H54 (cell line): ENCODE measurements around the gene CACNA1C.
"Not testable (repeated sequence)": the region's sequence is repeated elsewhere in the genome, so short reads cannot be mapped to it uniquely, and the experiment has no call there.

Source experiments
- DNase-seq: peaks from one replicate; pipeline ENCODE4 v3.0.0; 2011; ENCODE audit warnings: low spot score, mixed read lengths; ENCODE audit not compliant: insufficient read length
- FAIRE-seq: peaks from 3 replicates; lab custom pipeline; 2011; peaks lifted over from hg19 to GRCh38; lab: Jason Lieb, UNC
- POLR2A ChIP-seq: IDR thresholded peaks from 2 replicates; pipeline ENCODE4 v1.6.1; 2011; ENCODE audit warnings: low read depth, mild to moderate bottlenecking, low read length

The CACNA1C gene

DNA sequence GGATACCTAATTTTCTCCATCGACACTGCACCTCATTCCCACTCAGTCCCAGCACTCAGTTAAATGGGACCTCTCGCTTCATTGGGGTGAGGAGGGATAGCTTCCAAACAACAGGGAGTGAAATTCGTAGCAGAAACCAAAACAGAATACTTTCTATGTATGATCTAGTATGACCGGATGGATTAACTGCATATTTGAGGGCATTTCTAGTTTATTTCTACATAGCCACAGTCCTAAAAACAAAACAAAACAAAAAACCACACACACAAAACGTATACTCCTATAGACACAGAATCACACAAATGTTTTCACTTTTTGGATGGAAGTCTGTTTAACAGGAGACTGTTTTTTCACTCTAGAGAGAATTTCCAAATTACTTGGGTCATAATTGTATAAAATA lies 434.5 kb downstream of the CACNA1C start:
- no peak for TF ChIP-seq POLR2A
- no peak for FAIRE-seq
- no peak for DNase-seq

DNA sequence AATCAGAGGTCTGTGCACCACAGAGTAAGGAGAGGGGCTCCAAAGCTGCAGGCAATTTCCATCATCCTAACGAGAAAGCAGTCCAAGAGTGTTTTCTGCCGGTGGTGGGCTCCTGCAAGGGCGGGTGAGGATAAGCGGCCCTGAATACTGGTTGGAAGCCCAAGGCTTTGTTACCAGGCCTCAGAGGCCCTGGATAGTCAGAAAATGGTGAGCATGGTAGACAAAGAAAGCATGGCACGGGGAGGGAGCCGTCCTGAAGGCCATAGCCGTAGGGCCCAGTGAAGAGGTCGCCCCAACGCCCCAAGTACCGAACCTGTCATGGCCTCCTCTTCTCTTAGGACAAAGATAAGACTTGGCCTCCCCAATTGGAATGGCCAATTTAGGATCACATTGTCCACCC lies 435.3 kb downstream of the CACNA1C start:
- no peak for DNase-seq
- no peak for TF ChIP-seq POLR2A
- FAIRE-seq, result no peak

DNA sequence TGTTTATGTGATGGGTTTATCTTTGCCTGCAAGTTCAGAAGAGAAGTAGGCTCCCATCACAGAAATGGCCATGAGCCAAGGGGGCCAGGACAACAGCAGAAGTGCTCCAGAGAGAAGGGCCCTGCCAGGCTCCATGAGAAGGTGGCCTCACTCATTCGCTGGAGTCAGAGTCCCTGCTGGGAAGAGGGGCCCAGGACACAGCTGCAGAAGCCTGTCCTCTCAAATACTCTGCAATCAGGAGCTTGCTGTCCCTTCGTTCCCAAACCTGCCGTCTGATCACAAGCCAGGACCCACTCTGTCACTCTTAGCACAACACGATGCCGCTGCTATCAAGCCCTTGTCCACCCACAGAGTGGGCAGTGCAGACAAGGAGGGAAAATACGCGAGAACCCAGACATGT lies 435.8 kb downstream of the CACNA1C start:
- no peak for TF ChIP-seq POLR2A
- DNase-seq, result no peak
- no peak for FAIRE-seq

DNA sequence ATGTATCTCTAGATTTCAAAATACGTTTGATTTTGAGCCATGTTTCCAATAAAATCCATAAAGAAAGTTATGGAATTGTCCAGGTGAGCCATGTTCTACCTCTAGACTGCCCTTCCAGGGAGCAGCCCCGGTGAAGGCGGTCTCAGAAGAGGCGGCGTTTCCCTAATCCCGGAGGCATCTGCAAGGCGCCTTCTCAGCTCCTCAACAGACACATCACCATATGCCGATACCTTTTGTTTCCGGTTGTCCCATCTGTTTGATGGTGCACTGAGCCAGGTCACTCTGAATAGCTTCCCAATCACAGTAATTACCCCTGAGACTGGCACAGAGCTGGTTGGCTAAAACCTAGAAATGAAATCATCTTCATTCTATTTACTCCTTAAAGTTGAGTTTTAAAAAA lies 436.5 kb downstream of the CACNA1C start:
- FAIRE-seq (no peak), DNase-seq (no peak)
- TF ChIP-seq POLR2A, result no peak

DNA sequence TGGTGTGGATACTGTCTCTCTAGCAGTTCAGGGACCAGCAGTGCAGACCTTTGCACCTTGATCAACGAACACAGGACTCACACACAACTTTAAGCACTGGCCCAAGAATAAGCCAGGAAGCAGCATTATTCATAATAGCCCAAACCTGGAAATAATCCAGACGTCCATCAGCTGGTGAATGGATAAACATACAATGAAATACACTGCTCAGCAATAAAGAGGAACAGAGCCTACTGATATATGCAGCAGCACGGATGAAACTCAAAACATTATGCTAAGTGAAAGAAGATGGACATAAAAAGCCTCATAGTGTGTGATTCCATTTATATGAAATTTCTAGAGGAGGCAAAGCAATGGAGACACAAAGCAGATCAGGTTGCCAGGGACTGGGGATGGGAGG lies 438.0 kb downstream of the CACNA1C start:
- no peak for TF ChIP-seq POLR2A
- no peak for FAIRE-seq
- no peak for DNase-seq

DNA sequence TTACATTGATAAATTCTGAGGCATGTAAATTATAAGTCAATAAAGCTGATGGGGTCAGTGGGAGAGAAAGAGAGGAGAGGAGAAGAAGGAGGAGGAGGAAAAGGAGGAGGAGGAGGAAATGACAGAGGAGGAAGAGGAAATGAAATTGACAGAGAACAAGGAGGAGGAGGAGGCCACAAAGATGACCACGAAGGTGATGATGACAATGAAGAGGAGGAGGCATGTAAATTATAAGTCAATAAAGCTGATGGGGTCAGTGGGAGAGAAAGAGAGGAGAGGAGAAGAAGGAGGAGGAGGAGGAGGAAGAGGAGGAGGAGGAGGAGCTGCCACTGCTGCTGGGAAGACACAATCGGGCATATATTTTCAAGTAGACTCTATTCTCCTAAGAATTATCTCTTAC lies 438.6 kb downstream of the CACNA1C start:
- not testable (repeated sequence) for DNase-seq, FAIRE-seq

DNA sequence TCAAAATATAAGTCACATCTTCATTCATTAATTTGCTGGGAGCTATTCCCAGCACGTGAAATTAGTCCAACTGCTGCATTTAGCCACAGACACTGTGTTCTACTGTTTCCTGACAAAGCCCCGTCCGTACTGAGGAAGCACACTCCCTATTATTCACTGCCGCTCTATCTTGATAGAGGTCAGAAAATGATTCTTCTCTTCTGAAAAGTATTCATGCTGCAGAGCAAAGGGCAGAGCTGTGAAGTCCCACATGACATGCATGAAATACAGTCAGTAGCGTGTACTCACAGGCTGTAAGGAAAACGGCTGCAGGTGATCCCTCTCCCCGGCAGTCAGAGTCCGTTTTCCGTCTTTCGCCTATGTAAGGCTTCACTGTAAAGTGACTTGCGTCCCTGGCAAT lies 439.4 kb downstream of the CACNA1C start:
- TF ChIP-seq POLR2A, result no peak
- no peak for DNase-seq
- no peak for FAIRE-seq

DNA sequence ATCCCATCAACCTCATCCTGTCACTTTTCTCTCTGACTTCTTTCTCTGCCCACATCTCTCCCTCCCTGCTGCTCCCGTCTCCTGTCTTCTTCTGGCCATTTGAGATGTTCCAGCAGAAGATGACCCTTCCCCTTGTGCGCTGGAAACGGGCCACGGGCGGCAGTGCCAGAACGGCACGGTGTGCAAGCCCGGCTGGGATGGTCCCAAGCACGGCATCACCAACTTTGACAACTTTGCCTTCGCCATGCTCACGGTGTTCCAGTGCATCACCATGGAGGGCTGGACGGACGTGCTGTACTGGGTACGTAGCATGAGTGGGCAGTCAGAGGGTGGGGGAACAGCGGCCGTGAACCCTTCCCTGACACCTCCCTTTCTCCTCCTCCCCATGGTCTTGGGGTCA lies 440.3 kb downstream of the CACNA1C start:
- FAIRE-seq (no peak), DNase-seq (no peak)
- no peak for TF ChIP-seq POLR2A

DNA sequence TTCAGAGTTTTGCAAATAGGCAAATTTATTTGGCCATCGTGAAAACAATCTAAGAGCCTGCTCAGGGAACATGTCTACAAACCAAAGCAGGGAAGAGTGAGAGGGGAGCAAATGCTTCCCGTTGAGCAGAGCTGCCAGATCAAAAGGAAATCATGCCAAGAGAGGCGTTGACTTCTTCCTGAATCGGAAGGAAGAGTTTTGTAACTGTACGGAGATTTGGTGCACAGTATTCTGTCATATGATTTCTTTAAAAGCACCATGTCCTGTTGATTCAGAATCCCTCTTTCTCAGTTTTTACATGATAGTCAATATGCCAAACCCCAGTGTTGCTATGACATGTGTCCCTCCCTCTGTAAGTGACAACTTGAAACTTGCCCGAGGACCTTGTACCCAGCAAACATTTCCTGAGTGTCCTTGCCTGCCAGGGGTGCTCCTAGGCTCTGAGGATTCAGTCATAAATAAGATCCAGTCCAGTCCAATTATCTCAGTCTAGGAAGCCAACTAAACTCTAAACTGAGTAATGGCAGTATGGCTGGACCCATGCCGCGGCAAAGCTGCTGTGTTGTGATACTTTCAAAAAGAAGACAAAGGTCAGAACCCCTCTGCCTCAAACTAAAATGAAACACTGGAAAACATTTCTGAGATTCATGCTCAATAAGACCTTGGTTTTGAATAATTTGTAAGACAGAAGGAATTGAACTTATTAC lies 441.9 kb downstream of the CACNA1C start:
- FAIRE-seq, result no peak
- no peak for DNase-seq
- no peak for TF ChIP-seq POLR2A

DNA sequence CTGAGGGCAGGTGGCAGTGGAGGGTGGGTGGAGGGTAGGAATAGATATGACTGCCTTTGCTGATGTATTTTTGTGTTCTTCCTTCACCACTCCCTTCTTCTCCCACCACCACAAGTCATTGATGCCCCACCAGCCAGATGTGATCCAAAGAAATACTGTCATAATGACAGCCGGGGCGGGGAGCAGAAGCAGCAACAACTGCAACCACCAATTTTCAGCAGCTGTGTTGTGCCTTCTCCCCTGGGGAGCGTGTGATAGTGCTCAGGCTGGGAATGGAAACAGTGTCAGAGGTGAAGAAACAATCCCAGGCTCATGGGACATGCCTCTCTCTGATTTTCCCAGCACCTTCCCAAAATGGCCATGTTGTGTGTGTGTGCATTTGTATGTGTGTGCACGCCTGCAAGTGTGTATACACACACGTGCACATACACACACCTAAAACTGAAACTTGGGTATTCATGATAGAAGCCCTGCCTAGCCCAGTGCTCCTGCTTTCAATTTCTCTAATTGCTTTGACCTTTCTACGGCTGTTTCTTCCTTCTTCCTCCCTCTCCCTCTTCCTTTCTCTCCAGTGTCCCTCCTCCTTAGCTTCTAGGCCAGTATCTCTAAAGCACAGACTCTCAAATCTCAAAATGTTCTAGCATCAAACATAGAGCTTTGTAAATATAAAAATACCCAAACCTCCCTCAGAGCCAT lies 442.8 kb downstream of the CACNA1C start:
- no peak for DNase-seq
- no peak for TF ChIP-seq POLR2A
- no peak for FAIRE-seq

DNA sequence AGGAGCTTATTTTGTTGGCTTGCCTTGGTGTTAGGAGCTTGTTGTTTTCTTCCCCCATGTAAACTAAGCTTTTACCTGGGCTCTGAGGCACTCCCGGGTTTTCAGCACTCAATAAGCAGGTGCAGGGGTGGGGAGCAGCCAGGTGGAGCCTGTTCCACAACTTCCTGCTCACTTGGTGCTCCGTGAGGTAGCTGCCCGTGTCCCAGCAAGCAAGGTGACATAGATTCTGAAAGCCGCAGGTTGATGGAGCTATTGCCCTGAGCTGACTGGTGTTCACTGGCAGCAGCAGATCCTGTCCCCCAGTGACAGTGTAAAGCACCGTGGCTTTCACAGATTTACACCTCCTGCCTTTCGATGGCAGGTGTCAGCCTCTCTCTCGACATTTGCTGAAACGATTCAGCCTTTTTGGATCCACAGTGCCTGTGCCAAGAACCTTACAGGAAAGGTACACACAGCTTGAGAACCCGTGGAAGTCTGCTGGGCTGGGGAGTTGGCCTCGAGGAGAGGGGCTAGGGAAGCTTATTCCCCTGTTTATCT lies 446.2 kb downstream of the CACNA1C start:
- no peak for TF ChIP-seq POLR2A
- no peak for DNase-seq
- FAIRE-seq, result no peak

DNA sequence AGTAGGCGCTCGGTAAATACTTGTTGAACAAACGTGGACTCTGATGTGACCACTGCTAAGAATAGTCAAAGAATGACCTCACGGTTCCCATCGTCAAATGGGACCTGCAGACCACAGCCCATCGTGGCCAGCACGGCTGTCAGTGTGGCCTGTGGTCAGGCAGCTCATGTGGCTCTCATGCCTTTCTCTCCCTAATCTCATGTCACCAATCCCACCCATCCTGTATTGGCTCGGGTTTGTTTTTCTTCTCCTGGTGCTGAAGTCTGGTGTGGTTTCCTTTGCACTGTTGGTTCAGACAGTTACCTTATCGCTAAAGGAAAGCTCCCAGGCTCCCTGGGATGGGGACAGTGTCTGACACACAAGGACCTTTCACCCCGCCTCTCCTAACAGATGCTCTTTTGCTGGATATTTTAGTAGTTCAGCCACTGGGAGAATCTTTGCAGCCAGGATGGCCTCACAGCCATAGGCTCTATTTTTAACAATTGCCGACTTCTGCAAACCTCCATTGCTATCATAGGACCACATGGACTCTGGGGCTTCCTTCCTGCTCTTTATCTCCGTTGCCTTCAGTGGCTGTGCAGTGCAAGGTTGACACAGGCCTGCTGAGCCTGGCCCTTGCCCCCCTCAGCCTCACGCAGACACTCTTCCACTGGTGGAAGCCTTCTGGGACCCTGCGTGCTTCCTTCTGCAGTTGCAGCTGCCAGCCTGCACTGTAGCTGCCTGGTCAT lies 448.8 kb downstream of the CACNA1C start:
- no peak for DNase-seq
- no peak for FAIRE-seq
- TF ChIP-seq POLR2A, result no peak

DNA sequence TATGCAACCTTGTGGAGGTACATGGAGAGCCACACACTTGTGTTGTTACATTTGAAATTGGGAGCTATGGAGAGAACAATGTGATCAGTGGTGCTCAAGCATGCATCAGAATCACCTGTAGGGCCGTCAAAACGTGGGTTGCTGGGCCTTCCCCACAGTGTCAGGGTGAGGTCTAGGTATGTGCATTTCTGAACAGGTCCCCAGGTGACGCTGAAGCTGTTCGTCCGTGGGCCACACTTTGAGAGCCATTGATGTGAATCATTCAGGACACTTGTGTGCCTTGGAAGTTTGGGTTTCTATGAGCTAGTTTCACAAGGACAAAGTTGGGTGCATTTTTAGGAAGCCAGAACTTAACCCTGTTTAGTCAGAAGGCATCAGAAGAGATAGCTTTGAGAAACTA lies 450.2 kb downstream of the CACNA1C start:
- no peak for TF ChIP-seq POLR2A
- FAIRE-seq (no peak), DNase-seq (no peak)

DNA sequence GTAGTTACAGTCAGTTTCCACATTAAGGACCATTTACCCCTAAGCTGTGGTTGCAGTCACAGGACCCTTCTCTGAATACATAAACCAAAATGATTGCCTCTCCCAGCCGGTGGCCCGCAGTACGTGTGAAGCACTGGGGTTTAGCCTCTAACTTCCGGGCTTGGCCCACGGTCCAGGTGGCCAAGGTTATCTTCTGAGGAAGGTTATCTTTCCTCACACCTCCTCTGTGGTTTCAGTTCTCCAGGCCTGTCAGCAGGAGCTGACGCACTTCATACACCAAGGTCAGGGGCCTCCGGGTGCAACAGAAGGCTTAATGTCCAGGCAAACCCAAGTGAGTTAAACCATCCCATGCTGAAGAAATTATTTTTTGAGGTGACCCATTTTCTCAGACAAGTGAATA lies 451.0 kb downstream of the CACNA1C start:
- no peak for DNase-seq
- no peak for FAIRE-seq
- TF ChIP-seq POLR2A, result no peak
